Prostate gland (tissue), 2 donors: ENCODE measurements around the gene HMOX2.

ENCODE experiments used
- POLR2A ChIP-seq: fragments of 450-650 bp; IDR thresholded peaks from one replicate; pipeline ENCODE4 v1.6.1; 2016; ENCODE audit warnings: antibody characterized with exemption, mild to moderate bottlenecking
- POLR2AphosphoS5 ChIP-seq: sonication (generic); formaldehyde crosslinking; IDR thresholded peaks from one replicate; pipeline ENCODE4 v1.6.1; 2017; ENCODE audit warnings: antibody characterized with exemption
- TF ChIP-seq, protein P1 (sequence below), 4 experiments: fragments of 200-600 bp in 2 of 4; fragments of 450-650 bp in 2 of 4; sonication (generic) in 2 of 4; IDR thresholded peaks; 1 replicate in 3 of 4; 2 replicates in 1 of 4; pipeline ENCODE4 v1.5.1; 2016 to 2019; ENCODE audit warnings: antibody characterized with exemption in 4 of 4, mild to moderate bottlenecking in 2 of 4, moderate library complexity in 2 of 4

DNA sequence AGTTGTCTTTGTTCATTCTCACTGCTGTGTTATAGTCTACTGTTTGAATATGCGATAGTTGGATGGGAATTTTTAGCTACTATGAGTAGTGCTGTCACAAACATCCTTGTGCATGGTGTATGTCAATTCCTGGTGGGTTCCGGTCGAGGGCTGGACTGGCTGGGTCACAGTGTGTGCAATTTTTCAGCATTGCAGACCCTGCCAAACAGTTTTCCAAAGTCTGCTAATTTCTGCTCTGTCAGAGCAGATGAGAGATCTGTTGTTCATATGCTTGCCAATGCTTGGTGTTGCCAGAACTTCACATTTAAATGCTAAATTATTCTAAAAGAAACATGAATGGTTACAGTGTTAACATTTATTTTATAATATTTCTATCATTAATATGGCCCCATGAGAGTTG is 76.3 kb downstream of the HMOX2 start:
- TF ChIP-seq, protein P1, sequence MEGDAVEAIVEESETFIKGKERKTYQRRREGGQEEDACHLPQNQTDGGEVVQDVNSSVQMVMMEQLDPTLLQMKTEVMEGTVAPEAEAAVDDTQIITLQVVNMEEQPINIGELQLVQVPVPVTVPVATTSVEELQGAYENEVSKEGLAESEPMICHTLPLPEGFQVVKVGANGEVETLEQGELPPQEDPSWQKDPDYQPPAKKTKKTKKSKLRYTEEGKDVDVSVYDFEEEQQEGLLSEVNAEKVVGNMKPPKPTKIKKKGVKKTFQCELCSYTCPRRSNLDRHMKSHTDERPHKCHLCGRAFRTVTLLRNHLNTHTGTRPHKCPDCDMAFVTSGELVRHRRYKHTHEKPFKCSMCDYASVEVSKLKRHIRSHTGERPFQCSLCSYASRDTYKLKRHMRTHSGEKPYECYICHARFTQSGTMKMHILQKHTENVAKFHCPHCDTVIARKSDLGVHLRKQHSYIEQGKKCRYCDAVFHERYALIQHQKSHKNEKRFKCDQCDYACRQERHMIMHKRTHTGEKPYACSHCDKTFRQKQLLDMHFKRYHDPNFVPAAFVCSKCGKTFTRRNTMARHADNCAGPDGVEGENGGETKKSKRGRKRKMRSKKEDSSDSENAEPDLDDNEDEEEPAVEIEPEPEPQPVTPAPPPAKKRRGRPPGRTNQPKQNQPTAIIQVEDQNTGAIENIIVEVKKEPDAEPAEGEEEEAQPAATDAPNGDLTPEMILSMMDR (IDR thresholded peaks at IDR 0.05) = no peak
- TF ChIP-seq POLR2A (no peak), POLR2AphosphoS5 (no peak)
